Ascending aorta (tissue), 2 donors: Measurements from ENCODE around the gene LAG3. TPM values are rescaled to one million over a fixed set of nuclear protein-coding genes. Genes with fewer than 3 reads are reported as not detected.

Source experiments
- DNase-seq, 2 donors: peaks; one replicate each; pipeline ENCODE4 v3.0.0-alpha.2; 2019; ENCODE audit warnings: low spot score in 2 of 2
- H3K27ac ChIP-seq, 2 donors: fragments of 200-600 bp; sonication (generic); one replicate each; pipeline ENCODE4 v1.5.1; 2016 to 2017; ENCODE audit warnings: mild to moderate bottlenecking in 1 of 2
- H3K27me3 ChIP-seq: fragments of 200-600 bp; sonication (generic); one replicate; pipeline ENCODE4 v1.5.1; 2017
- H3K36me3 ChIP-seq, 2 donors: fragments of 200-600 bp; sonication (generic); one replicate each; pipeline ENCODE4 v1.5.1; 2016
- H3K4me1 ChIP-seq, 2 donors: fragments of 200-600 bp; sonication (generic); one replicate each; pipeline ENCODE4 v1.5.1; 2016 to 2017; ENCODE audit warnings: mild to moderate bottlenecking in 1 of 2
- H3K4me3 ChIP-seq, 2 donors: fragments of 200-600 bp; sonication (generic); one replicate each; pipeline ENCODE4 v1.5.1; 2016 to 2017; ENCODE audit warnings: mild to moderate bottlenecking in 1 of 2
- H3K9me3 ChIP-seq, 2 donors: fragments of 200-600 bp; sonication (generic); one replicate each; pipeline ENCODE4 v1.5.1; 2016
- intact Hi-C: fragments of 100-400 bp; cut with DNase I; formaldehyde crosslinking; loops from one replicate; pipeline ENCODE4 v1.15.1; 2023
- total RNA-seq: library from RNA; depleted of rRNA; stranded (reverse); fragments of >200 nt; gene quantifications from one replicate; pipeline ENCODE4 v1.1.0, GENCODE V29; 2016
- TF ChIP-seq, protein P1 (sequence below), 3 experiments: fragments of 200-600 bp in 2 of 3; fragments of 450-650 bp in 1 of 3; sonication (generic) in 2 of 3; IDR thresholded peaks; one replicate each; pipeline ENCODE4 v1.5.1; 2016 to 2019; ENCODE audit warnings: antibody characterized with exemption in 3 of 3, mild to moderate bottlenecking in 1 of 3, moderate library complexity in 1 of 3

LAG3 gene
- total RNA-seq, 1 donor from 2014 or later, result not detected

DNA sequence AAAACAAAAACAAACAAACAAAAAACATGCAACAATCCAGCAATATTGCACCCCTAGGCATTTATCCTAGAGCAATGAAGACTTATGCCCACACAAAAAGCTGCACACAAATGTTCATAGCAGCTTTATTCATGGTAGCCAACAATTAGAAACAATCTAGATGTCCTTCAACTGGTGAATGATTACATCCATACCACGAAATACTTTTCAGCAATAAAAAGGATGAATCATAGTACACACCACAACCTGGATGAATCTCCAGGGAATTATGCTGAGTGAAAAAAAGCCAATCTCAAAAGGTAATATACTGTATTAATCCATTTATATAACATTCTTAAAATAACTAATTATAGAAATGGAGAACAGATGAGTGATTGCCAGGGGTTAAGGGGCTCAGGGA lies 34.9 kb downstream of the LAG3 start:
- H3K9me3 ChIP-seq, result no peaks in the 10 kb centered on the region
- no peaks in the 10 kb centered on the region for H3K36me3 ChIP-seq
- no peaks in the 10 kb centered on the region for H3K27me3 ChIP-seq
- no peaks in the 10 kb centered on the region for H3K4me1 ChIP-seq
- intact Hi-C loops, result no loop called here
- no peak for DNase-seq
- no peak overlapping the region for H3K4me3 ChIP-seq
- TF ChIP-seq, protein P1, sequence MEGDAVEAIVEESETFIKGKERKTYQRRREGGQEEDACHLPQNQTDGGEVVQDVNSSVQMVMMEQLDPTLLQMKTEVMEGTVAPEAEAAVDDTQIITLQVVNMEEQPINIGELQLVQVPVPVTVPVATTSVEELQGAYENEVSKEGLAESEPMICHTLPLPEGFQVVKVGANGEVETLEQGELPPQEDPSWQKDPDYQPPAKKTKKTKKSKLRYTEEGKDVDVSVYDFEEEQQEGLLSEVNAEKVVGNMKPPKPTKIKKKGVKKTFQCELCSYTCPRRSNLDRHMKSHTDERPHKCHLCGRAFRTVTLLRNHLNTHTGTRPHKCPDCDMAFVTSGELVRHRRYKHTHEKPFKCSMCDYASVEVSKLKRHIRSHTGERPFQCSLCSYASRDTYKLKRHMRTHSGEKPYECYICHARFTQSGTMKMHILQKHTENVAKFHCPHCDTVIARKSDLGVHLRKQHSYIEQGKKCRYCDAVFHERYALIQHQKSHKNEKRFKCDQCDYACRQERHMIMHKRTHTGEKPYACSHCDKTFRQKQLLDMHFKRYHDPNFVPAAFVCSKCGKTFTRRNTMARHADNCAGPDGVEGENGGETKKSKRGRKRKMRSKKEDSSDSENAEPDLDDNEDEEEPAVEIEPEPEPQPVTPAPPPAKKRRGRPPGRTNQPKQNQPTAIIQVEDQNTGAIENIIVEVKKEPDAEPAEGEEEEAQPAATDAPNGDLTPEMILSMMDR (IDR thresholded peaks at IDR 0.05), result no peak
- no peak overlapping the region for H3K27ac ChIP-seq

DNA sequence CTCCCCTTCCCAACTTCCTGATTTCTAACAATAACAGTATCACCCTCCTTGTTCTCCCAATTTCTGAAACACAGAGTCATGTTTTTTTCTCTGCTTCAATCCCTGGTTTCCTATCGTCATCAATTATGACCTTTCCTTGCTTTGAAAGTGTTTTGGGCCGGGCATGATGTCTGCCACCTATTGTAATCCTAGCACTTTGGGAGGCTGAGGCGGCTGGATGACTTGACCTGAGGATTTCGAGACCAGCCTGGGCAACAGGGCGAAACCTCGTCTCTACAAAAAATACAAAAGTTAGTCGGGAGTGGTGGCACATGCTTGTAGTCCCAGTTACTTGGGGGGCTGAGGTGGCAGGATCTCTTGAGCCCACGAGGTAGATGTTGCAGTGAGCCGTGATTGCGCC lies 36.7 kb downstream of the LAG3 start:
- H3K27me3 ChIP-seq, result no peaks in the 10 kb centered on the region
- no peak overlapping the region for H3K27ac ChIP-seq
- no peaks in the 10 kb centered on the region for H3K36me3 ChIP-seq
- TF ChIP-seq, protein P1 (IDR thresholded peaks at IDR 0.05), result no peak
- no peaks in the 10 kb centered on the region for H3K4me1 ChIP-seq
- no peaks in the 10 kb centered on the region for H3K9me3 ChIP-seq
- no peak for DNase-seq
- H3K4me3 ChIP-seq, result no peak overlapping the region
- intact Hi-C loops, result no loop called here

DNA sequence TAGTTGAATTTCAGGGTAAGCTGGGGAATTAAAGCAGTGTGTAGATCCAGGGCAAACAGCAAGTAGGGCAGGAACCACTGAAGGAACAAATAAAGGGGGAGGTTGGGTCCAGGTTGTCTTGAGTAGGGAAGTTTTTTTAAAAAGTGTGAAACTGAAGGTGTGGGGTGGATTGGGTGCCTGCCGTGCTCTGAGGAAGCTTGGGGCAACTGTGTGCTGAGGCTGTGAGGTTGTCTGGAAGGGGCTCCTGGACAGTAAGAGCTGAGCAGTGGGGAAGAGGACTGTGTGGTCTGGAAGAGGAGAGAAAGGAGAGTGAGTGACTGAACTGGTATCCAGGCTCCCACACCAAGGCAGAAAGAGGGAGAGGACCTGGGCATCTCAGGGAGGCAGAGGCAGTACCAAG lies 38.4 kb downstream of the LAG3 start:
- Histone ChIP-seq H3K4me1 (no peaks in the 10 kb centered on the region), H3K9me3 (no peaks in the 10 kb centered on the region), H3K4me3 (no peak overlapping the region), H3K27me3 (no peaks in the 10 kb centered on the region), H3K36me3 (no peaks in the 10 kb centered on the region), H3K27ac (no peak overlapping the region)
- DNase-seq, result no peak
- TF ChIP-seq, protein P1 (IDR thresholded peaks at IDR 0.05), result no peak
- intact Hi-C loops, result no loop called here

DNA sequence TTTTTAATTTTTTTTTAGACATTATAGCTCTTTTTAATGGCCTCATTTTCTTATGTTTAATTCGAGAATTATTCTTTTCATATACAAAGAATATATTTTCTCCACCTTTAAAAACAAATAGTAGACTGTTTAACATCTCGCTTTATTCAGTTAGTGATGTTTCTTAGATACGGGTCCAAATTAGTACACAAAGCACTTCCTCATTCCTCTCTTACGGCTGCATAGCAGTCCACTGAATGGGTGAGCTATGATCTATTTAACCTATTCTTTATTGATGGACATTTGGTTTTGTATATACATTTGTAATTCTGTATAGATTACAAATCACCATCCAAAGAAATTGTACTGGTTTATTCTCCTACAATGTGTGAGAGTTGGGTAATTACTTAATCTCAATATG lies 41.0 kb downstream of the LAG3 start:
- no peak overlapping the region for H3K4me3 ChIP-seq
- no peak overlapping the region for H3K27ac ChIP-seq
- no peaks in the 10 kb centered on the region for H3K9me3 ChIP-seq
- DNase-seq, result no peak
- TF ChIP-seq, protein P1 (IDR thresholded peaks at IDR 0.05), result no peak
- H3K4me1 ChIP-seq, result no peaks in the 10 kb centered on the region
- intact Hi-C loops, result no loop called here
- H3K36me3 ChIP-seq, result no peaks in the 10 kb centered on the region
- H3K27me3 ChIP-seq, result no peaks in the 10 kb centered on the region

DNA sequence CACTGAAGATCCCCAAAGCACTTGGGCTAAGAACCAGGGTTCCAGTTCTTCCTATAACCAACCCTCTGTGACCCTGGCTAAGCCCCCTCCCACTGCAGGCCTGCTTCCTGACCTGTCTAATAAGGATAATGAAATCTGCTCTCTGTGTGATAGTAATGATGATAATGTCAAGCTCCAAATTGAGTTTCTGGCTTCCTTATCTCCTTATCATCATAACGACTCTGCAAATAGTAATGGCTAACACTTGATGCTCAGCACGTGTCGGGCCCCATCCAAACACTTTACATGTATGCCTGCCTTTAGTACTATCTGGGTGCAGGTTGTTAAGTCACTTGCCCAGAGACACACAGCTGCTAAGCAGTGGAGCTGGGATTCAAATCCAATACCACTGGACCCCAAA lies 44.3 kb downstream of the LAG3 start:
- DNase-seq, result no peak
- Histone ChIP-seq H3K4me3 (no peak overlapping the region), H3K27me3 (no peaks in the 10 kb centered on the region), H3K36me3 (no peaks in the 10 kb centered on the region), H3K9me3 (no peaks in the 10 kb centered on the region), H3K27ac (no peak overlapping the region), H3K4me1 (no peaks in the 10 kb centered on the region)
- TF ChIP-seq, protein P1 (IDR thresholded peaks at IDR 0.05), result no peak
- intact Hi-C loops, result no loop called here

DNA sequence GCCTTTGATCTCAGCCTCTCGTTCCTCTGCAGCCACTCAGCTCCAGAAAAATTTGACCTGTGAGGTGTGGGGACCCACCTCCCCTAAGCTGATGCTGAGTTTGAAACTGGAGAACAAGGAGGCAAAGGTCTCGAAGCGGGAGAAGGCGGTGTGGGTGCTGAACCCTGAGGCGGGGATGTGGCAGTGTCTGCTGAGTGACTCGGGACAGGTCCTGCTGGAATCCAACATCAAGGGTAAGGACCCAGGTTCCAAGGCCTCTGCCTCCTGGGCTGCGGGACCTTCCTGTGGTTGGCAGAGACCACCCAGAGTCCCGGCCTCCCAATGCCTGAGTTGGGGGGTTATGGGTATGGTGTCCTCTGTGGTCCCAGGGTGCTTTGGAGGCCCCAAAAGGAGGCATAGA lies 44.8 kb downstream of the LAG3 start:
- H3K27ac ChIP-seq, result no peak overlapping the region
- TF ChIP-seq, protein P1 (IDR thresholded peaks at IDR 0.05), result no peak
- intact Hi-C loops, result no loop called here

More for the DNA sequence above, 44.8 kb downstream of the LAG3 start:
- Histone ChIP-seq H3K9me3 (no peaks in the 10 kb centered on the region), H3K4me1 (peaks cover 1 to 4% of the 10 kb centered on the region in 2 donors), H3K27me3 (no peaks in the 10 kb centered on the region), H3K36me3 (no peaks in the 10 kb centered on the region), H3K4me3 (no peak overlapping the region)
- DNase-seq, result no peak
